Measurements from ENCODE around the gene SCAPER.

Gene SCAPER

DNA sequence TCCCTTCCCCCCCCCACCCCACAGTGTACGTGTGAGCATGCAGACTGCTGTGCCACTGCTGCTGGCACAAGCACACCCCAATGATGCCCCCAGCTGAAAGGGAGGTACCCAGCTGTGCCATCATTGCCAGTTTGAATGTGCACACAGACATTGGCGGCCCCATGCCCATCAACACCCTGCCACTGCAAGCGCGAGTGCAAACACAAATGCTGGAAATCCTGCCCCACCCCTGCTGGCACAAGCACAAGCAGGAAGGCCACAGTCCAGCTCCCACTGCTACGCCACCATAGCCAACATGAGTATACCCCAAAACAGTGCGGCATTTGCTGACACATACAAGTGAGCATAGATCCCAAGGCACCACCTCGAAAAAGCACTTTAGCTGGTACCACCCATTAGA, 222.9 kb downstream of the SCAPER start:
- Histone ChIP-seq H3K27me3 (ENCODE audit: low read depth, low read length) (no peaks in the 10 kb centered on the region), H3K4me1 (ENCODE audit: low read length) (no peaks in the 10 kb centered on the region), H2AFZ (ENCODE audit: low read depth, low read length) (no peak overlapping the region), H4K20me1 (ENCODE audit: insufficient read depth, low read length) (no peaks in the 10 kb centered on the region), H3K79me2 (ENCODE audit: low read length) (no peaks in the 10 kb centered on the region), H3K27ac (ENCODE audit: low read length) (no peak overlapping the region), H3K4me2 (ENCODE audit: low read length) (no peak overlapping the region), H3K9me3 (ENCODE audit: insufficient read depth, low read length) (no peaks in the 10 kb centered on the region), H3K4me3 (ENCODE audit: low read length) (no peak overlapping the region), H3K36me3 (replicated peaks; ENCODE audit: low read depth, low read length) (peaks cover 4% of the 10 kb centered on the region), H3K9ac (ENCODE audit: low read length) (no peak overlapping the region)
- TF ChIP-seq EZH2phosphoT487 (IDR thresholded peaks at IDR 0.05; ENCODE audit: low read depth): no peak
- TF ChIP-seq, protein P1, sequence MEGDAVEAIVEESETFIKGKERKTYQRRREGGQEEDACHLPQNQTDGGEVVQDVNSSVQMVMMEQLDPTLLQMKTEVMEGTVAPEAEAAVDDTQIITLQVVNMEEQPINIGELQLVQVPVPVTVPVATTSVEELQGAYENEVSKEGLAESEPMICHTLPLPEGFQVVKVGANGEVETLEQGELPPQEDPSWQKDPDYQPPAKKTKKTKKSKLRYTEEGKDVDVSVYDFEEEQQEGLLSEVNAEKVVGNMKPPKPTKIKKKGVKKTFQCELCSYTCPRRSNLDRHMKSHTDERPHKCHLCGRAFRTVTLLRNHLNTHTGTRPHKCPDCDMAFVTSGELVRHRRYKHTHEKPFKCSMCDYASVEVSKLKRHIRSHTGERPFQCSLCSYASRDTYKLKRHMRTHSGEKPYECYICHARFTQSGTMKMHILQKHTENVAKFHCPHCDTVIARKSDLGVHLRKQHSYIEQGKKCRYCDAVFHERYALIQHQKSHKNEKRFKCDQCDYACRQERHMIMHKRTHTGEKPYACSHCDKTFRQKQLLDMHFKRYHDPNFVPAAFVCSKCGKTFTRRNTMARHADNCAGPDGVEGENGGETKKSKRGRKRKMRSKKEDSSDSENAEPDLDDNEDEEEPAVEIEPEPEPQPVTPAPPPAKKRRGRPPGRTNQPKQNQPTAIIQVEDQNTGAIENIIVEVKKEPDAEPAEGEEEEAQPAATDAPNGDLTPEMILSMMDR (IDR thresholded peaks at IDR 0.05; ENCODE audit: low read depth, low read length): no peak

DNA sequence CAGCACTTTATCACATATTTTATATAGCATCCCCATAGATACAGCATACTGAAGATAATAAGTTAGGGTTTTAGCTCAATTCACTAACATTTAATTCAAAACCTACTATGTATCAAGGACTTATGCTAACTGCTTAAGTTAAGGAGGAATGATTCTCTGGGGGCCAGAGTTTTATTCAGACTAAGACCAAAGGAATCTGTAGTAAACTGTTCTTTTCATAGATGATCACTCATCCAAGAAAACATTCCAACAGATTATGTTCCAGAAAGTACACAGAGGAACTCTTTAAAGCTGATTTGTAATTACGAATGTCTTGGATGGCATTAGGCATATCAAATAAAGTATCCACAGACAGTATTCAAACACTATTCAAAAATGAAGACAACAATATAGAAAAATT, 226.4 kb downstream of the SCAPER start:
- no peak overlapping the region for H3K4me3 ChIP-seq (ENCODE audit: low read length)
- TF ChIP-seq, protein P1 (IDR thresholded peaks at IDR 0.05; ENCODE audit: low read depth, low read length): no peak
- TF ChIP-seq EZH2phosphoT487 (IDR thresholded peaks at IDR 0.05; ENCODE audit: low read depth): no peak
- H3K27me3 ChIP-seq (ENCODE audit: low read depth, low read length): no peaks in the 10 kb centered on the region
- peaks cover 4% of the 10 kb centered on the region for H3K36me3 ChIP-seq (replicated peaks; ENCODE audit: low read depth, low read length)
- H3K79me2 ChIP-seq (ENCODE audit: low read length): no peaks in the 10 kb centered on the region
- no peaks in the 10 kb centered on the region for H4K20me1 ChIP-seq (ENCODE audit: insufficient read depth, low read length)
- no peak overlapping the region for H3K9ac ChIP-seq (ENCODE audit: low read length)
- H3K4me2 ChIP-seq (ENCODE audit: low read length): no peak overlapping the region
- H3K9me3 ChIP-seq (ENCODE audit: insufficient read depth, low read length): no peaks in the 10 kb centered on the region
- H3K27ac ChIP-seq (ENCODE audit: low read length): no peak overlapping the region
- no peak overlapping the region for H2AFZ ChIP-seq (ENCODE audit: low read depth, low read length)
- H3K4me1 ChIP-seq (ENCODE audit: low read length): no peaks in the 10 kb centered on the region

DNA sequence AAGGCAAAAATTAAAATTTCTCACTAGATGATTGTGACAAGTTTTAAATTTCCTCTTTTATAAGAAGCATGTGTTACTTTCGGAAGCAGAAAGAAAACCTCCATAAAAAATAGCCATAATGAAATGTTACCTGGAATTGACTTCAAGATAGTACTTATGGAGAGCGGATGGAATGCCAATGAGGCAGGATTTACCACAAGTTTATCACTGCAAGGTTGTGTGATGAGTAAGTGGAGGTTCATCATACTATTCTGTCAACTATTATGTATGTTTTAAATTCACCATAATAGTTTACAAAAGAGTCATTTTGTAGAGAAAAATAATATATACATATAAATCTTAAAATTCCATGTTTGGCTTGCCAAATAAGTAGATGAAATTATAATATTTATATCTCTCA, 230.3 kb downstream of the SCAPER start:
- H4K20me1 ChIP-seq (ENCODE audit: insufficient read depth, low read length): no peaks in the 10 kb centered on the region
- no peak overlapping the region for H2AFZ ChIP-seq (ENCODE audit: low read depth, low read length)
- no peak overlapping the region for H3K27ac ChIP-seq (ENCODE audit: low read length)
- H3K4me1 ChIP-seq (ENCODE audit: low read length): peaks cover 20% of the 10 kb centered on the region
- H3K36me3 ChIP-seq (replicated peaks; ENCODE audit: low read depth, low read length): peaks cover 3% of the 10 kb centered on the region
- no peak overlapping the region for H3K4me3 ChIP-seq (ENCODE audit: low read length)
- no peak overlapping the region for H3K9ac ChIP-seq (ENCODE audit: low read length)
- no peaks in the 10 kb centered on the region for H3K9me3 ChIP-seq (ENCODE audit: insufficient read depth, low read length)
- no peaks in the 10 kb centered on the region for H3K79me2 ChIP-seq (ENCODE audit: low read length)
- no peak overlapping the region for H3K4me2 ChIP-seq (ENCODE audit: low read length)
- H3K27me3 ChIP-seq (ENCODE audit: low read depth, low read length): no peaks in the 10 kb centered on the region
- TF ChIP-seq, protein P1 (IDR thresholded peaks at IDR 0.05; ENCODE audit: low read depth, low read length): no peak
- no peak for TF ChIP-seq EZH2phosphoT487 (IDR thresholded peaks at IDR 0.05; ENCODE audit: low read depth)

DNA sequence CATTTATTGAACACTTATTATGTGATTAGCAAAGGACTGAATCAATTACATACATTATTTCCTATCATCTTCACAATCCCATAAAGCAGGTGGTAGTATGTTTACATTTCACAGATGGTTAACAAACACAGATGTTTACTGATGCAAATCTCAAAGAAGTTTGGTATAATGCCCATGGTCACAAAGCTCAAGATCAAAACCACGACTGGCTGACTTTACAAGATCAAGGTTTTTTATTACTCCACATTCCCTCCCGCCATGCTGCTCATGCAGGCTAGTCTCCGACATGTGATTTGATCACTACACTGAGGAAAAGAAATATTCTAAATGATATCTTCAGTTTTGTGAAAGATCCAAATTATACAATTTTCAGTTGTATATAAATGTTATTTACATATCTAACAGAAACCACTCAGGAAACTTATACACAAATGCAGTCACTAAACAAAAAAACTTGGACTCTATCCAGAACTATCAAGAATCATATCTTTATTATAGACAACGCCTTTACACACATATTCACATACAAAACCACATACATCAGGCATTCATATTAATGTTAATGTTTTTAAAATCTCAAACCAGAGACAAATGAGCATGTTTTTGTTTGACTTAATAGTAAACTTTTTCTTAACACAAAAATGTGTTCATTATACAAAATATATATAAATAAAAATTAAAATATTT, 235.5 kb downstream of the SCAPER start:
- H3K4me3 ChIP-seq (ENCODE audit: low read length): no peak overlapping the region
- no peak for TF ChIP-seq EZH2phosphoT487 (IDR thresholded peaks at IDR 0.05; ENCODE audit: low read depth)
- TF ChIP-seq, protein P1 (IDR thresholded peaks at IDR 0.05; ENCODE audit: low read depth, low read length): no peak
- H3K9ac ChIP-seq (ENCODE audit: low read length): no peak overlapping the region
- no peaks in the 10 kb centered on the region for H3K36me3 ChIP-seq (replicated peaks; ENCODE audit: low read depth, low read length)
- H3K79me2 ChIP-seq (ENCODE audit: low read length): no peaks in the 10 kb centered on the region
- H4K20me1 ChIP-seq (ENCODE audit: insufficient read depth, low read length): no peaks in the 10 kb centered on the region
- no peaks in the 10 kb centered on the region for H3K9me3 ChIP-seq (ENCODE audit: insufficient read depth, low read length)
- H3K4me1 ChIP-seq (ENCODE audit: low read length): peaks cover 37% of the 10 kb centered on the region
- H3K27ac ChIP-seq (ENCODE audit: low read length): no peak overlapping the region
- no peak overlapping the region for H2AFZ ChIP-seq (ENCODE audit: low read depth, low read length)
- H3K4me2 ChIP-seq (ENCODE audit: low read length): no peak overlapping the region
- no peaks in the 10 kb centered on the region for H3K27me3 ChIP-seq (ENCODE audit: low read depth, low read length)

All from OCI-LY3 (cell line).